Measurements from ENCODE around the gene MAMDC2.

DNA sequence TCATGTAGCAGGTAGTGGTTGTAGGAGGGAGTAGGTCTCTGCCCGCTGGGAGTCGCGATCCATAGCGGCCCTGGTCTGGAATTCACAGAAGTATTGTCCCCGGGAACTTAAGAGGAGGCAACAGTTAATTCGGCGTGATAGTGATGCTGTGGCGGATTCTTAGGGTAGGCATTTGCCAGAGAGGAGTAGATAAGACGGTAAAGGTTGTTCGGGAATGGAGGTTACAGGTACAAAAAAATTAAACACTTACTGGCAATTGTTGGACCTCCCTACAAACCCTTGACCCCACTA is 215.8 kb downstream of the MAMDC2 start:
- TF ChIP-seq POLR2A (IDR thresholded peaks at IDR 0.05; ENCODE audit: low read length) = no peak
- TF ChIP-seq, protein P1, sequence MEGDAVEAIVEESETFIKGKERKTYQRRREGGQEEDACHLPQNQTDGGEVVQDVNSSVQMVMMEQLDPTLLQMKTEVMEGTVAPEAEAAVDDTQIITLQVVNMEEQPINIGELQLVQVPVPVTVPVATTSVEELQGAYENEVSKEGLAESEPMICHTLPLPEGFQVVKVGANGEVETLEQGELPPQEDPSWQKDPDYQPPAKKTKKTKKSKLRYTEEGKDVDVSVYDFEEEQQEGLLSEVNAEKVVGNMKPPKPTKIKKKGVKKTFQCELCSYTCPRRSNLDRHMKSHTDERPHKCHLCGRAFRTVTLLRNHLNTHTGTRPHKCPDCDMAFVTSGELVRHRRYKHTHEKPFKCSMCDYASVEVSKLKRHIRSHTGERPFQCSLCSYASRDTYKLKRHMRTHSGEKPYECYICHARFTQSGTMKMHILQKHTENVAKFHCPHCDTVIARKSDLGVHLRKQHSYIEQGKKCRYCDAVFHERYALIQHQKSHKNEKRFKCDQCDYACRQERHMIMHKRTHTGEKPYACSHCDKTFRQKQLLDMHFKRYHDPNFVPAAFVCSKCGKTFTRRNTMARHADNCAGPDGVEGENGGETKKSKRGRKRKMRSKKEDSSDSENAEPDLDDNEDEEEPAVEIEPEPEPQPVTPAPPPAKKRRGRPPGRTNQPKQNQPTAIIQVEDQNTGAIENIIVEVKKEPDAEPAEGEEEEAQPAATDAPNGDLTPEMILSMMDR (IDR thresholded peaks at IDR 0.05) = no peak
- TF ChIP-seq SMC3 (IDR thresholded peaks at IDR 0.05) = no peak
- no peak for TF ChIP-seq RAD21 (conservative IDR thresholded peaks at IDR 0.05 in 1 of 2, IDR thresholded peaks at IDR 0.05 in 1 of 2)
- no peak for TF ChIP-seq EHMT2 (IDR thresholded peaks at IDR 0.05; ENCODE audit: low read depth)
- TF ChIP-seq MYC (IDR thresholded peaks at IDR 0.05; ENCODE audit: borderline replicate concordance, low read length) = 0 out of 2 replicates have a peak, but pooled peaks have one; percentile 6
- TF ChIP-seq NFE2L2 (conservative IDR thresholded peaks at IDR 0.05; ENCODE audit: low read length) = no peak
- no peak for TF ChIP-seq FOSL2 (IDR thresholded peaks at IDR 0.05)
- TF ChIP-seq FOSL2 (CRISPR knock-in tag; IDR thresholded peaks at IDR 0.05) = no peak
- no peak for TF ChIP-seq EP300 (IDR thresholded peaks at IDR 0.05)
- no peak for TF ChIP-seq RCOR1 (IDR thresholded peaks at IDR 0.05; ENCODE audit: low read depth, low read length)
- TF ChIP-seq, protein P2, sequence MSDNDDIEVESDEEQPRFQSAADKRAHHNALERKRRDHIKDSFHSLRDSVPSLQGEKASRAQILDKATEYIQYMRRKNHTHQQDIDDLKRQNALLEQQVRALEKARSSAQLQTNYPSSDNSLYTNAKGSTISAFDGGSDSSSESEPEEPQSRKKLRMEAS (IDR thresholded peaks at IDR 0.05) = no peak
